SK-N-SH (cell line): ENCODE data around the gene MAP4.

Experiments
- EZH2phosphoT487 ChIP-seq: fragments of 200-600 bp; sonication (generic); IDR thresholded peaks from 2 replicates; pipeline ENCODE4 v1.6.1; 2017; ENCODE audit warnings: low read depth, mixed run types, mild to moderate bottlenecking, antibody characterized with exemption, moderate library complexity, borderline replicate concordance
- FOSL2 ChIP-seq: IDR thresholded peaks from 2 replicates; pipeline ENCODE4 v1.4.0; 2012; ENCODE audit warnings: low read depth, mild to moderate bottlenecking, moderate library complexity, borderline replicate concordance
- GABPA ChIP-seq: IDR thresholded peaks from 2 replicates; pipeline ENCODE4 v1.4.0; 2012; ENCODE audit warnings: low read depth, mild to moderate bottlenecking
- NRF1 ChIP-seq: IDR thresholded peaks from 2 replicates; pipeline ENCODE4 v1.6.1; 2012; ENCODE audit warnings: low read depth, mild to moderate bottlenecking, low read length
- POLR2AphosphoS5 ChIP-seq: IDR thresholded peaks from 2 replicates; pipeline ENCODE4 v1.6.1; 2012; ENCODE audit warnings: low read depth, low read length
- RAD21 ChIP-seq: IDR thresholded peaks from 2 replicates; pipeline ENCODE4 v1.6.1; 2012; ENCODE audit warnings: mild to moderate bottlenecking, low read length
- REST ChIP-seq: IDR thresholded peaks from 2 replicates; pipeline ENCODE4 v1.6.1; 2012; ENCODE audit warnings: mild to moderate bottlenecking, low read depth, low read length, moderate library complexity
- RFX5 ChIP-seq: IDR thresholded peaks from 2 replicates; pipeline ENCODE4 v1.6.1; 2012; ENCODE audit warnings: mild to moderate bottlenecking, improper control_type of control experiment, low read length
- TAF1 ChIP-seq: IDR thresholded peaks from 2 replicates; pipeline ENCODE4 v1.6.1; 2012; ENCODE audit warnings: low read depth, mild to moderate bottlenecking, low read length, moderate library complexity, borderline replicate concordance
- TEAD4 ChIP-seq: IDR thresholded peaks from 2 replicates; pipeline ENCODE4 v1.4.0; 2012; ENCODE audit warnings: mild to moderate bottlenecking, borderline replicate concordance; ENCODE audit not compliant: insufficient read depth
- YY1 ChIP-seq: IDR thresholded peaks from 2 replicates; pipeline ENCODE4 v1.4.0; 2012; ENCODE audit warnings: low read depth, mild to moderate bottlenecking
- ZBTB33 ChIP-seq: IDR thresholded peaks from 2 replicates; pipeline ENCODE4 v1.4.0; 2012; ENCODE audit warnings: low read depth, borderline replicate concordance
- TF ChIP-seq, protein P1 (sequence below): fragments of 200-600 bp; sonication (generic); IDR thresholded peaks from 2 replicates; pipeline ENCODE4 v1.6.1; 2017; ENCODE audit warnings: antibody characterized with exemption, mild to moderate bottlenecking, moderate library complexity
- TF ChIP-seq, protein P2 (sequence below): fragments of 150-350 bp; IDR thresholded peaks from 2 replicates; pipeline ENCODE4 v1.6.1; 2016; ENCODE audit warnings: mild to moderate bottlenecking, low read depth, low read length

DNA sequence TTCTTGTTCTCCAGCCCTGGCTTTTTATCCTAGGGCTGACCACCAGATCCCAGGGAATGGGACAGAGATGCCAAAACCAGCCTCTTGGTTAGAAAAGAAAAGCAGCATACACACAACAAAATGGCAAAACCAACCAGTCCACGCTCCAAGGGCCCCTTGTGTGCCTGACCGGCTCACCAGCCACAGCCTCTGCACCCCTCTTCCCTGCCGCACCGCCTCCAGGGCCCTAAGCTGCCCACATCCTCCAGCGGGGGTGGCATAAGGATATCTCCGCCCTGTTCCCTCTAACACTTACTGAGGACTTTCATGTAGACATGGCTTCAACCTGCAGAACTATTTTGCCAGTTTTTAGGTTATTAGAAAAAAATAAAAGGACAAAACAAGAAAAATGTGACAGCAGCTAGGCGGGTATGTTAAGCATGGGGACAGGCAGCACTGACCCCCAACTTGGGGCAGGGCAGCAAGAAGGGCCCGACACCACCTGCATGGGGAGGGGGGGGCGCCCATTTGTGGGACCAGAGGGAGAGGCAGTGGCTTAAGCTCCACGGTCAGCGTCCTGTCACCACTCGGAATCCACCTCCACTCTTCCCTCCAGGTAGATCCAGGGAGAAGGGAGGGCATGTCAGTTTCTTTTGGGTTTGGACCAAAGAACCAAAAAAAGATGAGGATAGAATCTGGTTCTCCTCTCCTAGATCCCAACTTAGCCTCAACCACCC, 164.2 kb downstream of the MAP4 start:
- TF ChIP-seq ZBTB33 (no peak), TAF1 (no peak), POLR2AphosphoS5 (no peak), RFX5 (no peak), RAD21 (no peak), REST (no peak), EZH2phosphoT487 (no peak), NRF1 (no peak), FOSL2 (no peak), YY1 (no peak), GABPA (no peak), TEAD4 (no peak)
- TF ChIP-seq, protein P1, sequence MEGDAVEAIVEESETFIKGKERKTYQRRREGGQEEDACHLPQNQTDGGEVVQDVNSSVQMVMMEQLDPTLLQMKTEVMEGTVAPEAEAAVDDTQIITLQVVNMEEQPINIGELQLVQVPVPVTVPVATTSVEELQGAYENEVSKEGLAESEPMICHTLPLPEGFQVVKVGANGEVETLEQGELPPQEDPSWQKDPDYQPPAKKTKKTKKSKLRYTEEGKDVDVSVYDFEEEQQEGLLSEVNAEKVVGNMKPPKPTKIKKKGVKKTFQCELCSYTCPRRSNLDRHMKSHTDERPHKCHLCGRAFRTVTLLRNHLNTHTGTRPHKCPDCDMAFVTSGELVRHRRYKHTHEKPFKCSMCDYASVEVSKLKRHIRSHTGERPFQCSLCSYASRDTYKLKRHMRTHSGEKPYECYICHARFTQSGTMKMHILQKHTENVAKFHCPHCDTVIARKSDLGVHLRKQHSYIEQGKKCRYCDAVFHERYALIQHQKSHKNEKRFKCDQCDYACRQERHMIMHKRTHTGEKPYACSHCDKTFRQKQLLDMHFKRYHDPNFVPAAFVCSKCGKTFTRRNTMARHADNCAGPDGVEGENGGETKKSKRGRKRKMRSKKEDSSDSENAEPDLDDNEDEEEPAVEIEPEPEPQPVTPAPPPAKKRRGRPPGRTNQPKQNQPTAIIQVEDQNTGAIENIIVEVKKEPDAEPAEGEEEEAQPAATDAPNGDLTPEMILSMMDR = no peak
- TF ChIP-seq, protein P2, sequence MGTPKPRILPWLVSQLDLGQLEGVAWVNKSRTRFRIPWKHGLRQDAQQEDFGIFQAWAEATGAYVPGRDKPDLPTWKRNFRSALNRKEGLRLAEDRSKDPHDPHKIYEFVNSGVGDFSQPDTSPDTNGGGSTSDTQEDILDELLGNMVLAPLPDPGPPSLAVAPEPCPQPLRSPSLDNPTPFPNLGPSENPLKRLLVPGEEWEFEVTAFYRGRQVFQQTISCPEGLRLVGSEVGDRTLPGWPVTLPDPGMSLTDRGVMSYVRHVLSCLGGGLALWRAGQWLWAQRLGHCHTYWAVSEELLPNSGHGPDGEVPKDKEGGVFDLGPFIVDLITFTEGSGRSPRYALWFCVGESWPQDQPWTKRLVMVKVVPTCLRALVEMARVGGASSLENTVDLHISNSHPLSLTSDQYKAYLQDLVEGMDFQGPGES = no peak
